ENCODE results near the gene ACOX3.

- TF ChIP-seq CTCF (IDR thresholded peaks at IDR 0.05) = no peak
- no peak for TF ChIP-seq POLR2AphosphoS5 (IDR thresholded peaks at IDR 0.05)
- TF ChIP-seq EP300 (IDR thresholded peaks at IDR 0.05) = no peak
- no peak for TF ChIP-seq POLR2A (IDR thresholded peaks at IDR 0.05; ENCODE audit: low read depth)
Measured at GRCh38 chr4:8343262-8343966, 97.1 kb downstream of the ACOX3 start.

Data from esophagus muscularis mucosa (tissue), 4 donors.